GM15510 (cell line): Measurements from ENCODE around the gene ARHGEF10L.

ENCODE experiments used
- POLR2A ChIP-seq: IDR thresholded peaks from 3 replicates; pipeline ENCODE4 v1.6.1; 2011; ENCODE audit warnings: borderline replicate concordance; ENCODE audit not compliant: insufficient read length; ENCODE audit errors: extremely low read depth

Gene ARHGEF10L

DNA sequence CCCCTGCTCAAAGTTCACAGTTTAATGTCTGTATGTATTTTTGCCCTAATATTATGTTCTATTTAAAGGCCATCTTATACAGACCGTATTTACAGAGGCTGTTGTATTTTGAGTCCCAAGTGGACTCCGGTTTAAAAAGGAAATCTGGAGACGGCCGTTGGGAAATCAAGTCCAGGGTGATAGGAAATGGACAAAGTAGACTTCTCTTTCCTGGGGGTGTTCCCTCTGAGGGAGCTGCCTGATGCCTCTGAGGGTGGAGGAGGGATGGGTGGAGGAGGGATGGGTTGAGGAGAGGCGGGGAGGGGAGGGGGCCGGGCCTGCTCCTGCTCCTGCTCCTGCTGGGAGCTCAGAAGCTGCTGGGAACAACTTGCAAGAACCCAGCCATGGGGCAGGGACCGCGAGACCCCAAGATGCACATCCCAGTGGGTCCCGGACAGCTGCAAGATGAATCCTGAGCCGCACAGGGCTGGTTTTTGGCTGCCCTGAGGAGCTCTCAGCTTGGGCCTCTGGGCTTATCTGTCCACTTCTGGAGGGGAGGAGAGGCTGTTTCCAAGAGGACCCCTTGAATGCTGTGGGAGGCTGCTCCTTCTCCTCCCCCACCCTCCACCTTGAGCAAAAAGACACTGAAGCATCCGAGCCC lies 203.6 kb downstream of the ARHGEF10L start:
- TF ChIP-seq POLR2A = no peak

DNA sequence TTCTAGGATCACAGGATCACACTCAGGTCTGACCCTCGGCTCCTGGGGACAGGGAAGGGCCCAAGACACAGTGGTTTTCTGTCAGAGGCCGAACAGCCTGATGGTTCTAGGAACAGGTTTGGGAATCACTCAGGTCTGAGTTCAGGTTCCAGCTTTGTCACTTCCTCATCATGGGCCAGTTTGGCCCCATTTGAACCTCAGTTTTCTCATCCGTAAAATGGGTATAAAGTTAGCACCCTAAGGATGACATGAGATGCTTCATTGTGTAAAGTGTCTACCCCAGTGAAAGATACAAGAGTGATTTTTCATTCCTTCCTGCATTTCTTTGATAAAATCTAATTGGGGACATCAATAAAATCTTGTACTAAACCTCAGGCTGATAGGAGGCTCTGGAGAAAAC lies 204.4 kb downstream of the ARHGEF10L start:
- no peak for TF ChIP-seq POLR2A

DNA sequence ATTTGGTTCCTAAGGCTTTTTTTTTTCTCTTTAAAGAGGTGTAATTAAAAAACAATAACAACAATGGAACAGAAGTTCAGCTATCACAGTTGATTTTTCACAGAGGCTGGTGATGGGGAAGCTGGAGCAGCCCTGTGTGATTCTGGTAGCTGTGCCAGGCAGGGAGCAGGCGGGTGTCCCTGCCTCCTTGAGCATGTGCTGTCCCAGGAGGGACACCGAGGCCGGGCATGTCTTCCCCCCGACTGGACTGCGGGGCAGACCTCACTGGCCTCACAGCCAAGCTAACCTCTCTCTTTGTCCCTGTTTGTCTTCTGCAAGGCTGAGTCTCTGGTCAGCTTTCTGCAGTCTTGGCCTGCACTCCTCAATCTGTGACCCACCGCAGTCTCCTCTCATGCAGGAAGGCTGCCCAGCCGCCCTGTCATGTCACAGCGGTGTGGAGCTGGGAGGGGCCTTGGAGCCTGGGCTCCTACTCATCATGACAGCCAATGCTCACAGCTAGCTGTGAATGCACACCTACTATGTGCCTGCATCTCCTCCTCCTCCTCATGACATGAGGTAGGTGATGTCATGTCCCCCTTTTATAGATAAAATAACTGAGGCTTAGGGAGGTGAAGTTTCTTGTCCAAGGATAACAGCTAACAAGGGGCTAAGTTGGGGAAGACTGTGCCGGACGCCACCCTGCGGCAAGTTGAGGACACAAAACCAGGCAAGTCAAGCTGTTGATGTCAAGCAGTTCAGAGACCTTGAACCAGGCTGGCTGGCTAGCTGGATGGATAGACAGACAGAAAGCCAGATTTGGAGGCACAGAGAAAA lies 205.4 kb downstream of the ARHGEF10L start:
- TF ChIP-seq POLR2A = no peak

GRCh38 chr1:17745479-17745955 lies 206.0 kb downstream of the ARHGEF10L start:
- TF ChIP-seq POLR2A = no peak

- no peak for TF ChIP-seq POLR2A
These were observed 207.4 kb downstream of the ARHGEF10L start for GRCh38 chr1:17746920-17747319.
